DOHH2 (cell line): Measurements from ENCODE around the gene SNRNP200.

ENCODE experiments used
- CTCF ChIP-seq: fragments of 200-600 bp; sonication (generic); IDR thresholded peaks from one replicate; pipeline ENCODE4 v1.5.1; 2014; ENCODE audit warnings: antibody characterized with exemption, mild to moderate bottlenecking, low read depth, low read length; ENCODE audit not compliant: poor library complexity, severe bottlenecking
- EZH2phosphoT487 ChIP-seq: fragments of 200-600 bp; sonication (generic); IDR thresholded peaks from 2 replicates; pipeline ENCODE4 v1.6.1; 2017; ENCODE audit warnings: borderline replicate concordance, mild to moderate bottlenecking, antibody characterized with exemption, low read length, moderate library complexity, mixed read lengths

- TF ChIP-seq CTCF (no peak), EZH2phosphoT487 (no peak)
Observed at GRCh38 chr2:96265349-96265839, 40.0 kb downstream of the SNRNP200 start.
